Liver (tissue), 9 donors: ENCODE results near the gene PLK1. TPM values are rescaled to one million over a fixed set of nuclear protein-coding genes. Genes with fewer than 3 reads are reported as not detected.

Experiments
- DNase-seq: peaks from one replicate; pipeline ENCODE4 v3.0.0-alpha.2; 2017; ENCODE audit warnings: low spot score
- H3K27ac ChIP-seq, 2 donors: one replicate each; pipeline ENCODE4 v1.7.0; 2013; ENCODE audit warnings: inconsistent platforms in 2 of 2, low read length in 2 of 2, control low read depth in 1 of 2, low read depth in 1 of 2, mild to moderate bottlenecking in 1 of 2
- H3K27me3 ChIP-seq, 4 donors: one replicate each; pipeline versions ENCODE4 v1.6.1 to v1.7.0; 2013; ENCODE audit warnings: low read length in 3 of 4, inconsistent platforms in 1 of 4, mild to moderate bottlenecking in 1 of 4, moderate library complexity in 1 of 4; ENCODE audit not compliant: control insufficient read depth in 4 of 4, insufficient read depth in 4 of 4
- H3K36me3 ChIP-seq, 4 donors: one replicate each; pipeline versions ENCODE4 v1.6.1 to v1.7.0; 2013; ENCODE audit warnings: low read length in 3 of 4, mild to moderate bottlenecking in 3 of 4, low read depth in 1 of 4, moderate library complexity in 1 of 4; ENCODE audit not compliant: control insufficient read depth in 4 of 4, insufficient read depth in 3 of 4
- H3K4me1 ChIP-seq, 4 donors: one replicate each; pipeline versions ENCODE4 v1.6.1 to v1.7.0; 2013; ENCODE audit warnings: low read length in 3 of 4, mild to moderate bottlenecking in 3 of 4, moderate library complexity in 1 of 4; ENCODE audit not compliant: control insufficient read depth in 4 of 4, insufficient read depth in 4 of 4
- H3K4me3 ChIP-seq, 3 donors: one replicate each; pipeline versions ENCODE4 v1.6.1 to v1.7.0; 2013; ENCODE audit warnings: low read length in 3 of 3, control low read depth in 1 of 3, low read depth in 1 of 3, mild to moderate bottlenecking in 1 of 3
- H3K9ac ChIP-seq, 2 donors: one replicate each; pipeline ENCODE4 v1.7.0; 2013; ENCODE audit warnings: low read length in 2 of 2, mild to moderate bottlenecking in 2 of 2, moderate library complexity in 2 of 2, control low read depth in 1 of 2, low read depth in 1 of 2
- H3K9me3 ChIP-seq, 4 donors: one replicate each; pipeline versions ENCODE4 v1.6.1 to v1.7.0; 2013; ENCODE audit warnings: low read length in 3 of 4; ENCODE audit not compliant: control insufficient read depth in 4 of 4
- EGR1 ChIP-seq, 2 donors: IDR thresholded peaks; 2 replicates each; pipeline ENCODE4 v1.6.1; 2016 to 2018; ENCODE audit warnings: antibody characterized with exemption in 2 of 2, low read depth in 2 of 2
- FOXA2 ChIP-seq: IDR thresholded peaks from 2 replicates; pipeline ENCODE4 v1.6.1; 2016; ENCODE audit warnings: antibody characterized with exemption
- GABPA ChIP-seq, 2 donors: IDR thresholded peaks in 1 of 2; conservative IDR thresholded peaks in 1 of 2; 2 replicates each; pipeline ENCODE4 v1.6.1; 2016; ENCODE audit warnings: antibody characterized with exemption in 2 of 2, mild to moderate bottlenecking in 1 of 2, moderate library complexity in 1 of 2
- HNF4A ChIP-seq, 2 donors: conservative IDR thresholded peaks; 2 replicates each; pipeline ENCODE4 v1.6.1; 2016; ENCODE audit warnings: antibody characterized with exemption in 2 of 2, mild to moderate bottlenecking in 2 of 2
- HNF4G ChIP-seq: IDR thresholded peaks from 2 replicates; pipeline ENCODE4 v1.6.1; 2016; ENCODE audit warnings: antibody characterized with exemption
- JUND ChIP-seq, 2 donors: IDR thresholded peaks; 2 replicates each; pipeline ENCODE4 v1.6.1; 2016; ENCODE audit warnings: antibody characterized with exemption in 2 of 2
- MAX ChIP-seq: IDR thresholded peaks from 2 replicates; pipeline ENCODE4 v1.6.1; 2016; ENCODE audit warnings: antibody characterized with exemption
- RAD21 ChIP-seq, 2 donors: IDR thresholded peaks; 2 replicates each; pipeline ENCODE4 v1.6.1; 2016; ENCODE audit warnings: antibody characterized with exemption in 2 of 2, mild to moderate bottlenecking in 2 of 2
- RXRA ChIP-seq, 2 donors: IDR thresholded peaks; 2 replicates each; pipeline ENCODE4 v1.6.1; 2017 to 2018; ENCODE audit warnings: antibody characterized with exemption in 2 of 2, mild to moderate bottlenecking in 1 of 2
- TAF1 ChIP-seq: conservative IDR thresholded peaks from 2 replicates; pipeline ENCODE4 v1.6.1; 2016; ENCODE audit warnings: antibody characterized with exemption, mild to moderate bottlenecking
- YY1 ChIP-seq: IDR thresholded peaks from 2 replicates; pipeline ENCODE4 v1.6.1; 2016; ENCODE audit warnings: antibody characterized with exemption, mild to moderate bottlenecking
- ZBTB33 ChIP-seq: IDR thresholded peaks from 2 replicates; pipeline ENCODE4 v1.6.1; 2016; ENCODE audit warnings: antibody characterized with exemption
- WGBS: extraction: QIAGEN DNeasy Blood & Tissue Kit; methylation state at CpG from one replicate; pipeline ENCODE4 v1.1.7; 2013; 5-methylcytosine and 5-hydroxymethylcytosine counted together
- polyA plus RNA-seq, 2 donors: library from polyadenylated mRNA; stranded (reverse) in 1 of 2; unstranded in 1 of 2; fragments of 200-250 nt in 1 of 2; fragments of >200 nt in 1 of 2; fragmentation: Nextera tagmentation in 1 of 2; extraction: Ambion mirVana in 1 of 2; gene quantifications; one replicate each; pipeline versions ENCODE4 v1.2.1 to v1.2.3, GENCODE V29; 2013 to 2015
- total RNA-seq, 2 donors: library from RNA; depleted of rRNA; stranded (reverse); fragments of >200 nt; gene quantifications; one replicate each; pipeline ENCODE4 v1.2.3, GENCODE V29; 2014
- TF ChIP-seq, protein P1 (sequence below): fragments of 150-350 bp; IDR thresholded peaks from 2 replicates; pipeline ENCODE4 v1.5.1; 2017; ENCODE audit warnings: improper control_type of control experiment, low read depth, low read length; ENCODE audit not compliant: missing input control
- TF ChIP-seq, protein P2 (sequence below): IDR thresholded peaks from 2 replicates; pipeline ENCODE4 v1.6.1; 2016; ENCODE audit warnings: antibody characterized with exemption, mild to moderate bottlenecking
- donor health status: healthy.
- donor health status: healthy.
- donor health status: healthy.
- donor health status: healthy.
- donor health status: healthy.

The PLK1 gene
- total and polyA plus RNA-seq, 4 donors = 0.33 to 30.3 (median 2.3) TPM

DNA sequence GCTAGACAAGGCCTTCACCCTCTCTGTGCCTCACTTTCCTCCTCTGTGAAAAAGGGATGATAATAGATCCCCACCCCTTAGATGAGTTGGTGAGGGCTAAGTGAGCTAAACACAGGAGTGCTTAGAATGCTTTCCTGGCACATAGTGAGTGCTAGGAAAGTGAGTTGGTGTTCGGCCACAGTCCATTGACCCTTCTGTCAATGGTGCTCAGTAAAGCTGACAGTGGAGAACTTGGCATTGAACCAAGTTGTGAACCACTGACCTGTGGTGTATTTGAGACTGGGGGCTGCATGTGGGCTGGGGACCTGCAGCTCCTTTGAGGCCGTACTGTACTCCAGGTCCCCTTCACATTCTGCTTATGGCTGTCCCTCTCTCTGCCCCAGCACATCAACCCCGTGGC is 4.8 kb downstream of the PLK1 start:
- WGBS = 96% methylated on average over 3 of the region's 3 CpGs
- peaks cover 0 to 8% (median 7%) of the 10 kb centered on the region in 4 donors for H3K4me1 ChIP-seq
- DNase-seq = no peak
- H3K9me3 ChIP-seq = no peaks in the 10 kb centered on the region
- no peak overlapping the region for H3K4me3 ChIP-seq
- TF ChIP-seq YY1 (no peak), EGR1 (IDR thresholded peaks at IDR 0.05; ENCODE audit: low read depth in 2 of 2) (no peak), TAF1 (no peak), FOXA2 (no peak), JUND (IDR thresholded peaks at IDR 0.05) (no peak), HNF4A (conservative IDR thresholded peaks at IDR 0.05) (no peak), ZBTB33 (no peak), RXRA (IDR thresholded peaks at IDR 0.05) (no peak)
- TF ChIP-seq, protein P1, sequence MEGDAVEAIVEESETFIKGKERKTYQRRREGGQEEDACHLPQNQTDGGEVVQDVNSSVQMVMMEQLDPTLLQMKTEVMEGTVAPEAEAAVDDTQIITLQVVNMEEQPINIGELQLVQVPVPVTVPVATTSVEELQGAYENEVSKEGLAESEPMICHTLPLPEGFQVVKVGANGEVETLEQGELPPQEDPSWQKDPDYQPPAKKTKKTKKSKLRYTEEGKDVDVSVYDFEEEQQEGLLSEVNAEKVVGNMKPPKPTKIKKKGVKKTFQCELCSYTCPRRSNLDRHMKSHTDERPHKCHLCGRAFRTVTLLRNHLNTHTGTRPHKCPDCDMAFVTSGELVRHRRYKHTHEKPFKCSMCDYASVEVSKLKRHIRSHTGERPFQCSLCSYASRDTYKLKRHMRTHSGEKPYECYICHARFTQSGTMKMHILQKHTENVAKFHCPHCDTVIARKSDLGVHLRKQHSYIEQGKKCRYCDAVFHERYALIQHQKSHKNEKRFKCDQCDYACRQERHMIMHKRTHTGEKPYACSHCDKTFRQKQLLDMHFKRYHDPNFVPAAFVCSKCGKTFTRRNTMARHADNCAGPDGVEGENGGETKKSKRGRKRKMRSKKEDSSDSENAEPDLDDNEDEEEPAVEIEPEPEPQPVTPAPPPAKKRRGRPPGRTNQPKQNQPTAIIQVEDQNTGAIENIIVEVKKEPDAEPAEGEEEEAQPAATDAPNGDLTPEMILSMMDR = no peak
- TF ChIP-seq, protein P2, sequence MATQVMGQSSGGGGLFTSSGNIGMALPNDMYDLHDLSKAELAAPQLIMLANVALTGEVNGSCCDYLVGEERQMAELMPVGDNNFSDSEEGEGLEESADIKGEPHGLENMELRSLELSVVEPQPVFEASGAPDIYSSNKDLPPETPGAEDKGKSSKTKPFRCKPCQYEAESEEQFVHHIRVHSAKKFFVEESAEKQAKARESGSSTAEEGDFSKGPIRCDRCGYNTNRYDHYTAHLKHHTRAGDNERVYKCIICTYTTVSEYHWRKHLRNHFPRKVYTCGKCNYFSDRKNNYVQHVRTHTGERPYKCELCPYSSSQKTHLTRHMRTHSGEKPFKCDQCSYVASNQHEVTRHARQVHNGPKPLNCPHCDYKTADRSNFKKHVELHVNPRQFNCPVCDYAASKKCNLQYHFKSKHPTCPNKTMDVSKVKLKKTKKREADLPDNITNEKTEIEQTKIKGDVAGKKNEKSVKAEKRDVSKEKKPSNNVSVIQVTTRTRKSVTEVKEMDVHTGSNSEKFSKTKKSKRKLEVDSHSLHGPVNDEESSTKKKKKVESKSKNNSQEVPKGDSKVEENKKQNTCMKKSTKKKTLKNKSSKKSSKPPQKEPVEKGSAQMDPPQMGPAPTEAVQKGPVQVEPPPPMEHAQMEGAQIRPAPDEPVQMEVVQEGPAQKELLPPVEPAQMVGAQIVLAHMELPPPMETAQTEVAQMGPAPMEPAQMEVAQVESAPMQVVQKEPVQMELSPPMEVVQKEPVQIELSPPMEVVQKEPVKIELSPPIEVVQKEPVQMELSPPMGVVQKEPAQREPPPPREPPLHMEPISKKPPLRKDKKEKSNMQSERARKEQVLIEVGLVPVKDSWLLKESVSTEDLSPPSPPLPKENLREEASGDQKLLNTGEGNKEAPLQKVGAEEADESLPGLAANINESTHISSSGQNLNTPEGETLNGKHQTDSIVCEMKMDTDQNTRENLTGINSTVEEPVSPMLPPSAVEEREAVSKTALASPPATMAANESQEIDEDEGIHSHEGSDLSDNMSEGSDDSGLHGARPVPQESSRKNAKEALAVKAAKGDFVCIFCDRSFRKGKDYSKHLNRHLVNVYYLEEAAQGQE = no peak
- H3K27ac ChIP-seq = no peak overlapping the region
- no peaks in the 10 kb centered on the region for H3K27me3 ChIP-seq
- H3K36me3 ChIP-seq = peaks cover 0 to 33% (median 5%) of the 10 kb centered on the region in 4 donors
- H3K9ac ChIP-seq = no peak overlapping the region

GRCh38 chr16:23687034-23687808 is 8.5 kb downstream of the PLK1 start:
- 98% methylated on average over 16 of the region's 16 CpGs for WGBS
- Histone ChIP-seq H3K27ac (no peak overlapping the region), H3K9me3 (no peaks in the 10 kb centered on the region), H3K9ac (no peak overlapping the region), H3K4me1 (no peaks in the 10 kb centered on the region), H3K4me3 (no peak overlapping the region), H3K27me3 (no peaks in the 10 kb centered on the region), H3K36me3 (peaks cover 3 to 52% (median 17%) of the 10 kb centered on the region in 4 donors)
- no peak for DNase-seq
- TF ChIP-seq, protein P2 = no peak
- TF ChIP-seq HNF4G = no peak
- TF ChIP-seq RXRA (IDR thresholded peaks at IDR 0.05) = no peak
- no peak for TF ChIP-seq MAX
- TF ChIP-seq GABPA (IDR thresholded peaks at IDR 0.05 in 1 of 2, conservative IDR thresholded peaks at IDR 0.05 in 1 of 2) = no peak
- TF ChIP-seq RAD21 (IDR thresholded peaks at IDR 0.05) = no peak
